HepG2 (cell line): ENCODE data around the gene TRA2B. TPM values are rescaled to one million over a fixed set of nuclear protein-coding genes. Genes with fewer than 3 reads are reported as not detected.

ENCODE experiments used
- FLYWCH1 ChIP-seq: sonication (generic); formaldehyde crosslinking; IDR thresholded peaks from 2 replicates; pipeline ENCODE4 v1.8.1; 2023; ENCODE audit warnings: mild to moderate bottlenecking, missing genetic modification reagents
- FOXK1 ChIP-seq: sonication (generic); formaldehyde crosslinking; IDR thresholded peaks from 2 replicates; pipeline ENCODE4 v1.4.0; 2020; ENCODE audit warnings: low read depth, missing genetic modification reagents, borderline replicate concordance
- HNF4A ChIP-seq: sonication (generic); formaldehyde crosslinking; IDR thresholded peaks from 2 replicates; pipeline ENCODE4 v1.4.0; 2020; ENCODE audit warnings: missing genetic modification reagents
- IKZF4 ChIP-seq: sonication (generic); formaldehyde crosslinking; IDR thresholded peaks from 2 replicates; pipeline ENCODE4 v1.5.1; 2020; ENCODE audit warnings: borderline replicate concordance, mild to moderate bottlenecking, low read depth, missing genetic modification reagents; ENCODE audit errors: not compliant biosample characterization
- MAFK ChIP-seq, 2 experiments: IDR thresholded peaks in 1 of 2; conservative IDR thresholded peaks in 1 of 2; 2 replicates each; pipeline ENCODE4 v1.6.1; 2011; ENCODE audit warnings: improper control_type of control experiment in 2 of 2, low read length in 2 of 2
- MEIS1 ChIP-seq: sonication (generic); formaldehyde crosslinking; IDR thresholded peaks from 2 replicates; pipeline ENCODE4 v1.9.0; 2021; ENCODE audit warnings: mild to moderate bottlenecking, missing genetic modification reagents, moderate library complexity, borderline replicate concordance
- NFIC ChIP-seq: IDR thresholded peaks from 2 replicates; pipeline ENCODE4 v1.6.1; 2012; ENCODE audit warnings: mild to moderate bottlenecking, low read length, inconsistent platforms
- PHF5A ChIP-seq: IDR thresholded peaks from one replicate; pipeline ENCODE4 v1.6.1; 2018; ENCODE audit warnings: low read depth, missing genetic modification reagents; ENCODE audit not compliant: unreplicated experiment
- POGZ ChIP-seq: sonication (generic); formaldehyde crosslinking; IDR thresholded peaks from 2 replicates; pipeline ENCODE4 v1.4.0; 2020; ENCODE audit warnings: mild to moderate bottlenecking, missing genetic modification reagents
- SRSF4 ChIP-seq: fragments of 200-400 bp; formaldehyde crosslinking; IDR thresholded peaks from one replicate; pipeline ENCODE4 v1.6.1; 2018; ENCODE audit warnings: mild to moderate bottlenecking, low read depth, low read length, moderate library complexity; ENCODE audit not compliant: poor library complexity, severe bottlenecking
- ZNF350 ChIP-seq: sonication (generic); formaldehyde crosslinking; IDR thresholded peaks from 2 replicates; pipeline ENCODE4 v1.4.0; 2020; ENCODE audit warnings: mild to moderate bottlenecking, low read depth, missing genetic modification reagents, borderline replicate concordance
- ZNF430 ChIP-seq: sonication (generic); formaldehyde crosslinking; IDR thresholded peaks from 2 replicates; pipeline ENCODE4 v1.9.0; 2021; ENCODE audit warnings: mild to moderate bottlenecking, missing genetic modification reagents
- ZNF460 ChIP-seq: sonication (generic); formaldehyde crosslinking; IDR thresholded peaks from 2 replicates; pipeline ENCODE4 v1.5.1; 2020; ENCODE audit warnings: missing genetic modification reagents, mild to moderate bottlenecking, borderline replicate concordance
- ZNF513 ChIP-seq: sonication (generic); formaldehyde crosslinking; conservative IDR thresholded peaks from 2 replicates; pipeline ENCODE4 v1.5.0; 2020; ENCODE audit warnings: missing genetic modification reagents
- ZNF619 ChIP-seq: sonication (generic); formaldehyde crosslinking; IDR thresholded peaks from 2 replicates; pipeline ENCODE4 v1.4.0; 2020; ENCODE audit warnings: mild to moderate bottlenecking, missing genetic modification reagents
- ZNF749 ChIP-seq: sonication (generic); formaldehyde crosslinking; IDR thresholded peaks from 2 replicates; pipeline ENCODE4 v1.8.0; 2022; ENCODE audit warnings: mild to moderate bottlenecking, missing genetic modification reagents, moderate library complexity, borderline replicate concordance
- ZNF776 ChIP-seq: sonication (generic); formaldehyde crosslinking; IDR thresholded peaks from 2 replicates; pipeline ENCODE4 v1.4.0; 2020; ENCODE audit warnings: mild to moderate bottlenecking, missing genetic modification reagents
- ZNF816 ChIP-seq: sonication (generic); formaldehyde crosslinking; IDR thresholded peaks from 2 replicates; pipeline ENCODE4 v1.8.0; 2022; ENCODE audit warnings: missing genetic modification reagents, mild to moderate bottlenecking, borderline replicate concordance
- ZNF879 ChIP-seq: sonication (generic); formaldehyde crosslinking; IDR thresholded peaks from 2 replicates; pipeline ENCODE4 v1.8.1; 2023; ENCODE audit warnings: missing genetic modification reagents
- polyA plus RNA-seq, 8 experiments: library from polyadenylated mRNA; depleted of rRNA in 3 of 8; stranded (reverse) in 7 of 8; unstranded in 1 of 8; fragments of >200 nt; fragmentation: Illumina TruSeq in 4 of 8; extraction: Trizol in 4 of 8; gene quantifications; 2 replicates each; pipeline versions ENCODE4 v1.2.1 to v1.2.3, GENCODE V29; 2011 to 2016; ENCODE audit warnings: low read depth in 4 of 8, missing spikeins in 1 of 8, mixed read lengths in 1 of 8; ENCODE audit not compliant: insufficient read depth in 1 of 8
- total RNA-seq, 5 experiments: library from RNA; depleted of rRNA; stranded (reverse); fragments of >200 nt; fragmentation: Illumina TruSeq; extraction: Trizol; gene quantifications; 2 replicates each; pipeline ENCODE4 v1.2.3, GENCODE V29; 2016; ENCODE audit warnings: low read depth in 1 of 5
- TF ChIP-seq, protein P1 (sequence below): sonication (generic); formaldehyde crosslinking; IDR thresholded peaks from 2 replicates; pipeline ENCODE4 v1.4.0; 2020; ENCODE audit warnings: missing genetic modification reagents
- TF ChIP-seq, protein P2 (sequence below): sonication (generic); formaldehyde crosslinking; IDR thresholded peaks from 2 replicates; pipeline ENCODE4 v1.5.0; 2020; ENCODE audit warnings: mild to moderate bottlenecking, missing genetic modification reagents
- TF ChIP-seq, protein P3 (sequence below): sonication (generic); formaldehyde crosslinking; IDR thresholded peaks from 2 replicates; pipeline ENCODE4 v1.8.0; 2022; ENCODE audit warnings: mild to moderate bottlenecking, missing genetic modification reagents
- TF ChIP-seq, protein P4 (sequence below): IDR thresholded peaks from 2 replicates; pipeline ENCODE4 v1.6.1; 2016; ENCODE audit warnings: low read depth, borderline replicate concordance

The TRA2B gene
- total and polyA plus RNA-seq, 2 of the 13 experiments (the other 11 are each of a cell fraction or from before 2014, with no cell fraction given) = 105 to 241 TPM

GRCh38 chr3:185937689-185938374 is at the start of gene TRA2B (continued):
- TF ChIP-seq ZNF513 (CRISPR knock-in tag) (no peak), ZNF460 (CRISPR knock-in tag) (no peak), ZNF879 (CRISPR knock-in tag) (no peak), FLYWCH1 (CRISPR knock-in tag) (no peak), SRSF4 (no peak), ZNF619 (CRISPR knock-in tag) (no peak), IKZF4 (CRISPR knock-in tag) (peak; percentile 93), MEIS1 (CRISPR knock-in tag) (peak; percentile 85), NFIC (peak; percentile 17; the same call in 1 of the 2 replicates), FOXK1 (CRISPR knock-in tag) (peak; percentile 44; the same call in 1 of the 2 replicates), ZNF816 (CRISPR knock-in tag) (peak; percentile 66), POGZ (peak; percentile 87), ZNF776 (peak; percentile 77), ZNF749 (CRISPR knock-in tag) (peak; percentile 81; the same call in 1 of the 2 replicates), HNF4A (CRISPR knock-in tag) (peak; percentile 24; the same call in 1 of the 2 replicates), MAFK (conservative IDR thresholded peaks at IDR 0.05 in 1 of 2, IDR thresholded peaks at IDR 0.05 in 1 of 2; ENCODE audit: low read length in 2 of 2) (no peak), ZNF350 (peak; percentile 85; the same call in 1 of the 2 replicates), PHF5A (no peak), ZNF430 (CRISPR knock-in tag) (peak; percentile 95; the same call in 1 of the 2 replicates)
- TF ChIP-seq, protein P1, sequence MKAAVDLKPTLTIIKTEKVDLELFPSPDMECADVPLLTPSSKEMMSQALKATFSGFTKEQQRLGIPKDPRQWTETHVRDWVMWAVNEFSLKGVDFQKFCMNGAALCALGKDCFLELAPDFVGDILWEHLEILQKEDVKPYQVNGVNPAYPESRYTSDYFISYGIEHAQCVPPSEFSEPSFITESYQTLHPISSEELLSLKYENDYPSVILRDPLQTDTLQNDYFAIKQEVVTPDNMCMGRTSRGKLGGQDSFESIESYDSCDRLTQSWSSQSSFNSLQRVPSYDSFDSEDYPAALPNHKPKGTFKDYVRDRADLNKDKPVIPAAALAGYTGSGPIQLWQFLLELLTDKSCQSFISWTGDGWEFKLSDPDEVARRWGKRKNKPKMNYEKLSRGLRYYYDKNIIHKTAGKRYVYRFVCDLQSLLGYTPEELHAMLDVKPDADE (CRISPR knock-in tag) = no peak
- TF ChIP-seq, protein P2, sequence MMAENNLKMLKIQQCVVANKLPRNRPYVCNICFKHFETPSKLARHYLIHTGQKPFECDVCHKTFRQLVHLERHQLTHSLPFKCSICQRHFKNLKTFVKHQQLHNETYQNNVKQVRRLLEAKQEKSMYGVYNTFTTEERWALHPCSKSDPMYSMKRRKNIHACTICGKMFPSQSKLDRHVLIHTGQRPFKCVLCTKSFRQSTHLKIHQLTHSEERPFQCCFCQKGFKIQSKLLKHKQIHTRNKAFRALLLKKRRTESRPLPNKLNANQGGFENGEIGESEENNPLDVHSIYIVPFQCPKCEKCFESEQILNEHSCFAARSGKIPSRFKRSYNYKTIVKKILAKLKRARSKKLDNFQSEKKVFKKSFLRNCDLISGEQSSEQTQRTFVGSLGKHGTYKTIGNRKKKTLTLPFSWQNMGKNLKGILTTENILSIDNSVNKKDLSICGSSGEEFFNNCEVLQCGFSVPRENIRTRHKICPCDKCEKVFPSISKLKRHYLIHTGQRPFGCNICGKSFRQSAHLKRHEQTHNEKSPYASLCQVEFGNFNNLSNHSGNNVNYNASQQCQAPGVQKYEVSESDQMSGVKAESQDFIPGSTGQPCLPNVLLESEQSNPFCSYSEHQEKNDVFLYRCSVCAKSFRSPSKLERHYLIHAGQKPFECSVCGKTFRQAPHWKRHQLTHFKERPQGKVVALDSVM (CRISPR knock-in tag) = peak; percentile 63; the same call in 1 of the 2 replicates
- TF ChIP-seq, protein P3, sequence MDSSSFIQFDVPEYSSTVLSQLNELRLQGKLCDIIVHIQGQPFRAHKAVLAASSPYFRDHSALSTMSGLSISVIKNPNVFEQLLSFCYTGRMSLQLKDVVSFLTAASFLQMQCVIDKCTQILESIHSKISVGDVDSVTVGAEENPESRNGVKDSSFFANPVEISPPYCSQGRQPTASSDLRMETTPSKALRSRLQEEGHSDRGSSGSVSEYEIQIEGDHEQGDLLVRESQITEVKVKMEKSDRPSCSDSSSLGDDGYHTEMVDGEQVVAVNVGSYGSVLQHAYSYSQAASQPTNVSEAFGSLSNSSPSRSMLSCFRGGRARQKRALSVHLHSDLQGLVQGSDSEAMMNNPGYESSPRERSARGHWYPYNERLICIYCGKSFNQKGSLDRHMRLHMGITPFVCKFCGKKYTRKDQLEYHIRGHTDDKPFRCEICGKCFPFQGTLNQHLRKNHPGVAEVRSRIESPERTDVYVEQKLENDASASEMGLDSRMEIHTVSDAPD (CRISPR knock-in tag) = 0 out of 2 replicates have a peak, but pooled peaks have one; percentile 57
- TF ChIP-seq, protein P4, sequence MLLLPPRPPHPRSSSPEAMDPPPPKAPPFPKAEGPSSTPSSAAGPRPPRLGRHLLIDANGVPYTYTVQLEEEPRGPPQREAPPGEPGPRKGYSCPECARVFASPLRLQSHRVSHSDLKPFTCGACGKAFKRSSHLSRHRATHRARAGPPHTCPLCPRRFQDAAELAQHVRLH (CRISPR knock-in tag) = peak; percentile 74; the same call in 1 of the 2 replicates
